HG03045 (cell line): ENCODE results near the gene RTP2.

Experiments
- ATAC-seq: cut with Tn5 transposase; IDR thresholded peaks from one replicate; pipeline ENCODE4 v1.9.1; 2021; ENCODE audit warnings: mild to moderate bottlenecking, moderate library complexity; ENCODE audit not compliant: unreplicated experiment

The RTP2 gene

GRCh38 chr3:187677604-187678003 lies 24.8 kb downstream of the RTP2 start:
- no peak for ATAC-seq

GRCh38 chr3:187673012-187673411 lies 29.3 kb downstream of the RTP2 start:
- ATAC-seq: no peak

- ATAC-seq: no peak
These were observed 32.5 kb downstream of the RTP2 start, which contains the start of gene SST for GRCh38 chr3:187669675-187670504. TSS of gene SST (minus strand) at chr3:187670394. CDS start at chr3:187670291, 103 bp downstream.

GRCh38 chr3:187667526-187667925 lies 34.8 kb downstream of the RTP2 start:
- no peak for ATAC-seq

- no peak for ATAC-seq
These were observed 36.5 kb downstream of the RTP2 start for GRCh38 chr3:187665764-187666402.

GRCh38 chr3:187665010-187665409 lies 37.3 kb downstream of the RTP2 start:
- ATAC-seq: no peak

GRCh38 chr3:187662848-187663409 lies 39.4 kb downstream of the RTP2 start:
- ATAC-seq: no peak

- no peak for ATAC-seq
These were observed 41.1 kb downstream of the RTP2 start for GRCh38 chr3:187661267-187661666.

GRCh38 chr3:187651282-187651681 lies 51.1 kb downstream of the RTP2 start:
- no peak for ATAC-seq
